GM13977 (cell line): ENCODE data around the gene DCUN1D3.
A peak's percentile ranks its signal among the peaks of the same experiment; 100 is the strongest.
"Not testable (repeated sequence)": the region's sequence is repeated elsewhere in the genome, so short reads cannot be mapped to it uniquely, and the experiment has no call there.

Experiments
- DNase-seq: peaks from one replicate; pipeline ENCODE4 v3.0.0; 2012; ENCODE audit warnings: low spot score
- CTCF ChIP-seq: IDR thresholded peaks from 2 replicates; pipeline ENCODE4 v1.5.1; 2012; ENCODE audit warnings: mild to moderate bottlenecking, control low read depth; ENCODE audit not compliant: insufficient read depth; ENCODE audit errors: extremely low read depth, missing control alignments
- in situ Hi-C: fragments of 300-500 bp; cut with MboI; formaldehyde crosslinking; loops from one replicate; pipeline ENCODE4 v1.12.0; 2022; ENCODE audit warnings: low sequenced_read_pairs, low pct_unique_long_range_greater_than_20kb, mixed read lengths, inconsistent platforms; ENCODE audit not compliant: unreplicated experiment

Gene DCUN1D3

GRCh38 chr16:20900299-20901067 lies at the start of gene DCUN1D3, which contains the start of gene LYRM1:
Gene DCUN1D3 (minus strand): TSS chr16:20900358. CDS start chr16:20862538, 37,820 bp downstream.
Gene LYRM1 (plus strand): TSS chr16:20900771. CDS start chr16:20915556, 14,785 bp downstream.
- TF ChIP-seq CTCF, result no peak
- DNase-seq, result peak; percentile 93
- in situ Hi-C loops, result no loop called here

- TF ChIP-seq CTCF, result no peak
- in situ Hi-C loops, result no loop called here
- DNase-seq, result no peak
These were observed 49.5 kb upstream of the DCUN1D3 start for GRCh38 chr16:20949660-20950059.

- DNase-seq, result no peak
- no peak for TF ChIP-seq CTCF
- in situ Hi-C loops, result no loop called here
These were observed 48.3 kb upstream of the DCUN1D3 start for GRCh38 chr16:20948444-20948843.

- DNase-seq, result no peak
- TF ChIP-seq CTCF, result no peak
- in situ Hi-C loops, result no loop called here
These were observed 46.0 kb upstream of the DCUN1D3 start for GRCh38 chr16:20946015-20946629.

- in situ Hi-C loops, DNase-seq: not testable (repeated sequence)
These were observed 45.4 kb upstream of the DCUN1D3 start for GRCh38 chr16:20945575-20945875.

GRCh38 chr16:20944861-20945574 lies 44.9 kb upstream of the DCUN1D3 start:
- TF ChIP-seq CTCF, result peak; percentile 18
- in situ Hi-C loops, result no loop called here
- DNase-seq, result no peak

GRCh38 chr16:20942256-20942655 lies 42.1 kb upstream of the DCUN1D3 start:
- TF ChIP-seq CTCF, result no peak
- in situ Hi-C loops, result no loop called here
- no peak for DNase-seq
